ENCODE measurements around the gene CCDC141. TPM values are rescaled to one million over a fixed set of nuclear protein-coding genes. Genes with fewer than 3 reads are reported as not detected.

The CCDC141 gene
- total RNA-seq, 1 donor from 2014 or later = 61.6 TPM

GRCh38 chr2:178949151-178949550 lies 100.8 kb downstream of the CCDC141 start:
- no peak overlapping the region for H3K27ac ChIP-seq (ENCODE audit: low read depth, low read length)
- no peak overlapping the region for H3K4me3 ChIP-seq (ENCODE audit: low read length in 3 of 3)
- H3K36me3 ChIP-seq (ENCODE audit: control insufficient read depth in 3 of 3, insufficient read depth in 3 of 3, low read length in 3 of 3) = no peaks in the 10 kb centered on the region
- peaks cover 0 to 3% (median 2%) of the 10 kb centered on the region in 3 donors for H3K4me1 ChIP-seq (ENCODE audit: control insufficient read depth in 3 of 3, insufficient read depth in 3 of 3, low read length in 3 of 3)
- H3K27me3 ChIP-seq (ENCODE audit: control insufficient read depth in 3 of 3, insufficient read depth in 3 of 3, low read length in 3 of 3) = no peaks in the 10 kb centered on the region
- no peaks in the 10 kb centered on the region for H3K9me3 ChIP-seq (ENCODE audit: control insufficient read depth in 3 of 3, low read length in 3 of 3)
- no peak overlapping the region for H3K9ac ChIP-seq (ENCODE audit: low read depth in 1 of 3, low read length in 3 of 3)

- no peaks in the 10 kb centered on the region for H3K9me3 ChIP-seq (ENCODE audit: control insufficient read depth in 3 of 3, low read length in 3 of 3)
- no peak overlapping the region for H3K27ac ChIP-seq (ENCODE audit: low read depth, low read length)
- no peaks in the 10 kb centered on the region for H3K27me3 ChIP-seq (ENCODE audit: control insufficient read depth in 3 of 3, insufficient read depth in 3 of 3, low read length in 3 of 3)
- no peak overlapping the region for H3K9ac ChIP-seq (ENCODE audit: low read depth in 1 of 3, low read length in 3 of 3)
- H3K36me3 ChIP-seq (ENCODE audit: control insufficient read depth in 3 of 3, insufficient read depth in 3 of 3, low read length in 3 of 3) = no peaks in the 10 kb centered on the region
- no peak overlapping the region for H3K4me3 ChIP-seq (ENCODE audit: low read length in 3 of 3)
- H3K4me1 ChIP-seq (ENCODE audit: control insufficient read depth in 3 of 3, insufficient read depth in 3 of 3, low read length in 3 of 3) = peaks cover 0 to 3% (median 2%) of the 10 kb centered on the region in 3 donors
Observed at GRCh38 chr2:178947006-178947405, 102.9 kb downstream of the CCDC141 start.

- Histone ChIP-seq H3K9ac (ENCODE audit: low read depth in 1 of 3, low read length in 3 of 3) (no peak overlapping the region), H3K4me1 (ENCODE audit: control insufficient read depth in 3 of 3, insufficient read depth in 3 of 3, low read length in 3 of 3) (peaks cover 0 to 3% (median 2%) of the 10 kb centered on the region in 3 donors), H3K27ac (ENCODE audit: low read depth, low read length) (no peak overlapping the region), H3K27me3 (ENCODE audit: control insufficient read depth in 3 of 3, insufficient read depth in 3 of 3, low read length in 3 of 3) (no peaks in the 10 kb centered on the region), H3K36me3 (ENCODE audit: control insufficient read depth in 3 of 3, insufficient read depth in 3 of 3, low read length in 3 of 3) (no peaks in the 10 kb centered on the region), H3K9me3 (ENCODE audit: control insufficient read depth in 3 of 3, low read length in 3 of 3) (no peaks in the 10 kb centered on the region), H3K4me3 (ENCODE audit: low read length in 3 of 3) (no peak overlapping the region)
Observed at GRCh38 chr2:178946494-178946893, 103.4 kb downstream of the CCDC141 start.

- H3K27ac ChIP-seq (ENCODE audit: low read depth, low read length) = no peak overlapping the region
- H3K36me3 ChIP-seq (ENCODE audit: control insufficient read depth in 3 of 3, insufficient read depth in 3 of 3, low read length in 3 of 3) = no peaks in the 10 kb centered on the region
- peaks cover 0 to 3% (median 2%) of the 10 kb centered on the region in 3 donors for H3K4me1 ChIP-seq (ENCODE audit: control insufficient read depth in 3 of 3, insufficient read depth in 3 of 3, low read length in 3 of 3)
- H3K4me3 ChIP-seq (ENCODE audit: low read length in 3 of 3) = no peak overlapping the region
- H3K27me3 ChIP-seq (ENCODE audit: control insufficient read depth in 3 of 3, insufficient read depth in 3 of 3, low read length in 3 of 3) = no peaks in the 10 kb centered on the region
- no peak overlapping the region for H3K9ac ChIP-seq (ENCODE audit: low read depth in 1 of 3, low read length in 3 of 3)
- H3K9me3 ChIP-seq (ENCODE audit: control insufficient read depth in 3 of 3, low read length in 3 of 3) = no peaks in the 10 kb centered on the region
Observed at GRCh38 chr2:178943745-178944144, 106.2 kb downstream of the CCDC141 start.

GRCh38 chr2:178934571-178934970 lies 115.4 kb downstream of the CCDC141 start:
- no peaks in the 10 kb centered on the region for H3K36me3 ChIP-seq (ENCODE audit: control insufficient read depth in 3 of 3, insufficient read depth in 3 of 3, low read length in 3 of 3)
- no peak overlapping the region for H3K27ac ChIP-seq (ENCODE audit: low read depth, low read length)
- no peaks in the 10 kb centered on the region for H3K4me1 ChIP-seq (ENCODE audit: control insufficient read depth in 3 of 3, insufficient read depth in 3 of 3, low read length in 3 of 3)
- H3K9me3 ChIP-seq (ENCODE audit: control insufficient read depth in 3 of 3, low read length in 3 of 3) = peaks cover 0 to 3% (median 0%) of the 10 kb centered on the region in 3 donors
- H3K27me3 ChIP-seq (ENCODE audit: control insufficient read depth in 3 of 3, insufficient read depth in 3 of 3, low read length in 3 of 3) = no peaks in the 10 kb centered on the region
- H3K9ac ChIP-seq (ENCODE audit: low read depth in 1 of 3, low read length in 3 of 3) = no peak overlapping the region
- no peak overlapping the region for H3K4me3 ChIP-seq (ENCODE audit: low read length in 3 of 3)

- H3K27ac ChIP-seq (ENCODE audit: low read depth, low read length) = no peak overlapping the region
- no peak overlapping the region for H3K9ac ChIP-seq (ENCODE audit: low read depth in 1 of 3, low read length in 3 of 3)
- H3K4me3 ChIP-seq (ENCODE audit: low read length in 3 of 3) = no peak overlapping the region
- H3K36me3 ChIP-seq (ENCODE audit: control insufficient read depth in 3 of 3, insufficient read depth in 3 of 3, low read length in 3 of 3) = no peaks in the 10 kb centered on the region
- H3K9me3 ChIP-seq (ENCODE audit: control insufficient read depth in 3 of 3, low read length in 3 of 3) = peaks cover 0 to 3% (median 0%) of the 10 kb centered on the region in 3 donors
- H3K4me1 ChIP-seq (ENCODE audit: control insufficient read depth in 3 of 3, insufficient read depth in 3 of 3, low read length in 3 of 3) = no peaks in the 10 kb centered on the region
- H3K27me3 ChIP-seq (ENCODE audit: control insufficient read depth in 3 of 3, insufficient read depth in 3 of 3, low read length in 3 of 3) = no peaks in the 10 kb centered on the region
Observed at GRCh38 chr2:178933493-178933892, 116.4 kb downstream of the CCDC141 start.

GRCh38 chr2:178928077-178928476 lies 121.9 kb downstream of the CCDC141 start:
- no peaks in the 10 kb centered on the region for H3K4me1 ChIP-seq (ENCODE audit: control insufficient read depth in 3 of 3, insufficient read depth in 3 of 3, low read length in 3 of 3)
- H3K9me3 ChIP-seq (ENCODE audit: control insufficient read depth in 3 of 3, low read length in 3 of 3) = no peaks in the 10 kb centered on the region
- no peak overlapping the region for H3K9ac ChIP-seq (ENCODE audit: low read depth in 1 of 3, low read length in 3 of 3)
- H3K36me3 ChIP-seq (ENCODE audit: control insufficient read depth in 3 of 3, insufficient read depth in 3 of 3, low read length in 3 of 3) = no peaks in the 10 kb centered on the region
- H3K4me3 ChIP-seq (ENCODE audit: low read length in 3 of 3) = no peak overlapping the region
- no peaks in the 10 kb centered on the region for H3K27me3 ChIP-seq (ENCODE audit: control insufficient read depth in 3 of 3, insufficient read depth in 3 of 3, low read length in 3 of 3)
- H3K27ac ChIP-seq (ENCODE audit: low read depth, low read length) = no peak overlapping the region

- no peaks in the 10 kb centered on the region for H3K27me3 ChIP-seq (ENCODE audit: control insufficient read depth in 3 of 3, insufficient read depth in 3 of 3, low read length in 3 of 3)
- H3K36me3 ChIP-seq (ENCODE audit: control insufficient read depth in 3 of 3, insufficient read depth in 3 of 3, low read length in 3 of 3) = no peaks in the 10 kb centered on the region
- no peak overlapping the region for H3K9ac ChIP-seq (ENCODE audit: low read depth in 1 of 3, low read length in 3 of 3)
- H3K4me3 ChIP-seq (ENCODE audit: low read length in 3 of 3) = no peak overlapping the region
- no peaks in the 10 kb centered on the region for H3K9me3 ChIP-seq (ENCODE audit: control insufficient read depth in 3 of 3, low read length in 3 of 3)
- no peaks in the 10 kb centered on the region for H3K4me1 ChIP-seq (ENCODE audit: control insufficient read depth in 3 of 3, insufficient read depth in 3 of 3, low read length in 3 of 3)
- H3K27ac ChIP-seq (ENCODE audit: low read depth, low read length) = no peak overlapping the region
Observed at GRCh38 chr2:178927173-178927572, 122.8 kb downstream of the CCDC141 start.

GRCh38 chr2:178924817-178925216 lies 125.1 kb downstream of the CCDC141 start:
- Histone ChIP-seq H3K27ac (ENCODE audit: low read depth, low read length) (no peak overlapping the region), H3K27me3 (ENCODE audit: control insufficient read depth in 3 of 3, insufficient read depth in 3 of 3, low read length in 3 of 3) (no peaks in the 10 kb centered on the region), H3K9me3 (ENCODE audit: control insufficient read depth in 3 of 3, low read length in 3 of 3) (no peaks in the 10 kb centered on the region), H3K4me1 (ENCODE audit: control insufficient read depth in 3 of 3, insufficient read depth in 3 of 3, low read length in 3 of 3) (no peaks in the 10 kb centered on the region), H3K36me3 (ENCODE audit: control insufficient read depth in 3 of 3, insufficient read depth in 3 of 3, low read length in 3 of 3) (no peaks in the 10 kb centered on the region), H3K4me3 (ENCODE audit: low read length in 3 of 3) (no peak overlapping the region), H3K9ac (ENCODE audit: low read depth in 1 of 3, low read length in 3 of 3) (no peak overlapping the region)

- Histone ChIP-seq H3K27me3 (ENCODE audit: control insufficient read depth in 3 of 3, insufficient read depth in 3 of 3, low read length in 3 of 3) (no peaks in the 10 kb centered on the region), H3K9me3 (ENCODE audit: control insufficient read depth in 3 of 3, low read length in 3 of 3) (no peaks in the 10 kb centered on the region), H3K4me3 (ENCODE audit: low read length in 3 of 3) (no peak overlapping the region), H3K27ac (ENCODE audit: low read depth, low read length) (no peak overlapping the region), H3K36me3 (ENCODE audit: control insufficient read depth in 3 of 3, insufficient read depth in 3 of 3, low read length in 3 of 3) (no peaks in the 10 kb centered on the region), H3K4me1 (ENCODE audit: control insufficient read depth in 3 of 3, insufficient read depth in 3 of 3, low read length in 3 of 3) (no peaks in the 10 kb centered on the region), H3K9ac (ENCODE audit: low read depth in 1 of 3, low read length in 3 of 3) (no peak overlapping the region)
Observed at GRCh38 chr2:178923546-178923945, 126.4 kb downstream of the CCDC141 start.

All from skeletal muscle tissue (tissue), 4 donors.